Suprapubic skin (tissue), 4 donors: ENCODE results near the gene H6PD. TPM values are rescaled to one million over a fixed set of nuclear protein-coding genes. Genes with fewer than 3 reads are reported as not detected.

Experiments
- DNase-seq, 2 donors: peaks; one replicate each; pipeline ENCODE4 v3.0.0-alpha.2; 2019; ENCODE audit warnings: low spot score in 2 of 2
- H3K27ac ChIP-seq: fragments of 200-600 bp; sonication (generic); one replicate; pipeline ENCODE4 v1.5.1; 2019
- H3K27me3 ChIP-seq: fragments of 200-600 bp; sonication (generic); one replicate; pipeline ENCODE4 v1.5.1; 2019
- H3K36me3 ChIP-seq: fragments of 200-600 bp; sonication (generic); one replicate; pipeline ENCODE4 v1.5.1; 2019
- H3K4me1 ChIP-seq: fragments of 200-600 bp; sonication (generic); one replicate; pipeline ENCODE4 v1.5.1; 2019
- H3K4me3 ChIP-seq: fragments of 200-600 bp; sonication (generic); one replicate; pipeline ENCODE4 v1.5.1; 2019; ENCODE audit warnings: mild to moderate bottlenecking
- H3K9me3 ChIP-seq: fragments of 200-600 bp; sonication (generic); one replicate; pipeline ENCODE4 v1.5.1; 2019
- CTCF ChIP-seq, 2 donors: fragments of 200-600 bp in 1 of 2; fragments of 450-650 bp in 1 of 2; sonication (generic) in 1 of 2; IDR thresholded peaks; one replicate each; pipeline ENCODE4 v1.5.1; 2016 to 2019; ENCODE audit warnings: antibody characterized with exemption in 2 of 2, mild to moderate bottlenecking in 1 of 2, moderate library complexity in 1 of 2
- EP300 ChIP-seq: sonication (generic); formaldehyde crosslinking; IDR thresholded peaks from one replicate; pipeline ENCODE4 v1.6.1; 2017; ENCODE audit warnings: antibody characterized with exemption
- POLR2A ChIP-seq, 2 donors: fragments of 450-650 bp; IDR thresholded peaks; one replicate each; pipeline ENCODE4 v1.6.1; 2017; ENCODE audit warnings: antibody characterized with exemption in 2 of 2, mild to moderate bottlenecking in 2 of 2, moderate library complexity in 2 of 2
- POLR2AphosphoS5 ChIP-seq, 3 donors: sonication (generic); formaldehyde crosslinking; IDR thresholded peaks; one replicate each; pipeline ENCODE4 v1.6.1; 2017; ENCODE audit warnings: antibody characterized with exemption in 3 of 3
- WGBS: methylation state at CpG from one replicate; pipeline ENCODE4 v1.1.5; 2018; 5-methylcytosine and 5-hydroxymethylcytosine counted together
- total RNA-seq, 4 donors: library from RNA; depleted of rRNA; stranded (reverse); fragments of >200 nt; gene quantifications; one replicate each; pipeline ENCODE4 v1.1.0, GENCODE V29; 2016

H6PD gene
- total RNA-seq, 4 donors from 2014 or later, result 83.6 to 130 (median 106) TPM

- Histone ChIP-seq H3K4me1 (peaks cover 13% of the 10 kb centered on the region), H3K4me3 (no peak overlapping the region), H3K27ac (no peak overlapping the region), H3K27me3 (no peaks in the 10 kb centered on the region), H3K9me3 (no peaks in the 10 kb centered on the region), H3K36me3 (peaks cover 36% of the 10 kb centered on the region)
- 96% methylated on average over 6 of the region's 17 CpGs for WGBS
- no peak for DNase-seq
- no peak for TF ChIP-seq POLR2AphosphoS5 (IDR thresholded peaks at IDR 0.05)
- no peak for TF ChIP-seq POLR2A (IDR thresholded peaks at IDR 0.05)
- no peak for TF ChIP-seq CTCF (IDR thresholded peaks at IDR 0.05)
- TF ChIP-seq EP300, result no peak
These were observed 34.5 kb downstream of the H6PD start for GRCh38 chr1:9269078-9269501.

GRCh38 chr1:9269721-9270120, 35.1 kb downstream of the H6PD start:
- no peaks in the 10 kb centered on the region for H3K9me3 ChIP-seq
- no peak for DNase-seq
- WGBS, result 83% methylated on average over 10 of the region's 12 CpGs
- no peak overlapping the region for H3K27ac ChIP-seq
- H3K4me3 ChIP-seq, result no peak overlapping the region
- no peaks in the 10 kb centered on the region for H3K27me3 ChIP-seq
- peaks cover 13% of the 10 kb centered on the region for H3K4me1 ChIP-seq
- peaks cover 30% of the 10 kb centered on the region for H3K36me3 ChIP-seq
- TF ChIP-seq POLR2A (IDR thresholded peaks at IDR 0.05) (no peak), EP300 (no peak), POLR2AphosphoS5 (IDR thresholded peaks at IDR 0.05) (no peak), CTCF (IDR thresholded peaks at IDR 0.05) (no peak)

- peaks cover 23% of the 10 kb centered on the region for H3K36me3 ChIP-seq
- peaks cover 18% of the 10 kb centered on the region for H3K4me1 ChIP-seq
- no peaks in the 10 kb centered on the region for H3K9me3 ChIP-seq
- no peak overlapping the region for H3K4me3 ChIP-seq
- peak in 1 of 2 donors; percentile 66 for DNase-seq
- 47% methylated on average over 3 of the region's 15 CpGs for WGBS
- no peak overlapping the region for H3K27ac ChIP-seq
- H3K27me3 ChIP-seq, result no peaks in the 10 kb centered on the region
- TF ChIP-seq EP300 (no peak), POLR2A (IDR thresholded peaks at IDR 0.05) (no peak), POLR2AphosphoS5 (IDR thresholded peaks at IDR 0.05) (no peak), CTCF (IDR thresholded peaks at IDR 0.05) (no peak)
These were observed 35.8 kb downstream of the H6PD start for GRCh38 chr1:9270290-9270883.

GRCh38 chr1:9271283-9271682, 36.7 kb downstream of the H6PD start:
- 81% methylated on average over 11 of the region's 11 CpGs for WGBS
- TF ChIP-seq POLR2A (IDR thresholded peaks at IDR 0.05), result no peak
- TF ChIP-seq POLR2AphosphoS5 (IDR thresholded peaks at IDR 0.05), result no peak
- no peak for TF ChIP-seq EP300
- TF ChIP-seq CTCF (IDR thresholded peaks at IDR 0.05), result no peak

GRCh38 chr1:9271861-9272595, 37.5 kb downstream of the H6PD start:
- H3K9me3 ChIP-seq, result no peaks in the 10 kb centered on the region
- H3K27ac ChIP-seq, result no peak overlapping the region

More at GRCh38 chr1:9271283-9271682, 36.7 kb downstream of the H6PD start:
- Histone ChIP-seq H3K9me3 (no peaks in the 10 kb centered on the region), H3K27me3 (no peaks in the 10 kb centered on the region), H3K4me3 (no peak overlapping the region), H3K27ac (no peak overlapping the region), H3K36me3 (peaks cover 15% of the 10 kb centered on the region), H3K4me1 (peaks cover 27% of the 10 kb centered on the region)
- no peak for DNase-seq

More at GRCh38 chr1:9271861-9272595, 37.5 kb downstream of the H6PD start:
- peak in 1 of 2 donors; percentile 52 for DNase-seq
- WGBS, result 94% methylated on average over 14 of the region's 24 CpGs
- Histone ChIP-seq H3K4me1 (peaks cover 27% of the 10 kb centered on the region), H3K4me3 (no peak overlapping the region), H3K36me3 (peaks cover 15% of the 10 kb centered on the region), H3K27me3 (no peaks in the 10 kb centered on the region)
- TF ChIP-seq POLR2AphosphoS5 (IDR thresholded peaks at IDR 0.05) (no peak), CTCF (IDR thresholded peaks at IDR 0.05) (no peak), POLR2A (IDR thresholded peaks at IDR 0.05) (no peak), EP300 (no peak)
